H1 (cell line): Measurements from ENCODE around the gene OR5B2. TPM values are rescaled to one million over a fixed set of nuclear protein-coding genes. Genes with fewer than 3 reads are reported as not detected.

ENCODE experiments used
- CTCF ChIA-PET: fragments of 300-600 bp; sonication (Branson Sonifier 250); formaldehyde crosslinking; loops from one replicate; lab custom pipeline; 2021; ENCODE audit not compliant: partially characterized antibody; lab: Charles Lee
- POLR2A ChIA-PET: fragments of 300-600 bp; sonication (Branson Sonifier 250); formaldehyde crosslinking; loops from one replicate; lab custom pipeline; 2021; ENCODE audit warnings: inconsistent platforms; ENCODE audit not compliant: partially characterized antibody; lab: Charles Lee
- DNase-seq, 2 experiments: peaks; one replicate each; pipeline versions ENCODE4 v3.0.0 to v3.0.0-alpha.2; 2010 to 2022; ENCODE audit warnings: low spot score in 2 of 2, low read depth in 1 of 2, mixed read lengths in 1 of 2
- FAIRE-seq: peaks from 2 replicates; lab custom pipeline; 2011; peaks lifted over from hg19 to GRCh38; lab: Jason Lieb, UNC
- H2AFZ ChIP-seq: 2 replicates; pipeline ENCODE4 v1.8.1; 2012; ENCODE audit warnings: low read length, inconsistent platforms
- H2AK5ac ChIP-seq: 2 replicates; pipeline ENCODE4 v1.6.1; 2013; ENCODE audit warnings: low read depth, low read length
- H2BK120ac ChIP-seq: replicated peaks from 2 replicates; pipeline ENCODE3; 2013; ENCODE audit warnings: low read depth, low read length, inconsistent platforms
- H2BK12ac ChIP-seq: 2 replicates; pipeline ENCODE4 v1.6.1; 2013; ENCODE audit warnings: low read depth, low read length
- H2BK15ac ChIP-seq: 2 replicates; pipeline ENCODE4 v1.6.1; 2013; ENCODE audit warnings: low read length
- H2BK20ac ChIP-seq: 2 replicates; pipeline ENCODE4 v1.6.1; 2013; ENCODE audit warnings: low read length
- H2BK5ac ChIP-seq: 2 replicates; pipeline ENCODE4 v1.6.1; 2013; ENCODE audit warnings: low read depth, low read length
- H3K14ac ChIP-seq: 2 replicates; pipeline ENCODE4 v1.6.1; 2013; ENCODE audit warnings: inconsistent platforms; ENCODE audit not compliant: insufficient read length
- H3K18ac ChIP-seq: 2 replicates; pipeline ENCODE4 v1.6.1; 2013; ENCODE audit warnings: low read length; ENCODE audit errors: extremely low read depth
- H3K23ac ChIP-seq: 2 replicates; pipeline ENCODE4 v1.6.1; 2013; ENCODE audit warnings: inconsistent platforms; ENCODE audit not compliant: insufficient read length
- H3K23me2 ChIP-seq: 2 replicates; pipeline ENCODE4 v1.6.1; 2013; ENCODE audit warnings: low read depth, low read length
- H3K27ac ChIP-seq: 2 replicates; pipeline ENCODE4 v1.6.1; 2011; ENCODE audit warnings: low read depth, low read length, inconsistent platforms
- H3K27me3 ChIP-seq, 4 experiments: replicated peaks in 1 of 4; 1 replicate in 1 of 4; 2 replicates in 3 of 4; pipeline versions ENCODE4 v1.6.1 to v1.8.1; 2011 to 2013; ENCODE audit warnings: low read length in 3 of 4, mild to moderate bottlenecking in 3 of 4, inconsistent platforms in 2 of 4, mixed read lengths in 2 of 4, moderate library complexity in 1 of 4; ENCODE audit not compliant: control insufficient read depth in 3 of 4, insufficient read depth in 3 of 4; ENCODE audit errors: extremely low read depth in 1 of 4
- H3K36me3 ChIP-seq, 4 experiments: 2 replicates each; pipeline versions ENCODE4 v1.6.1 to v1.8.1; 2011 to 2013; ENCODE audit warnings: mild to moderate bottlenecking in 4 of 4, low read length in 3 of 4, moderate library complexity in 2 of 4, control low read depth in 1 of 4, inconsistent platforms in 1 of 4; ENCODE audit not compliant: insufficient read depth in 4 of 4, control insufficient read depth in 2 of 4
- H3K4ac ChIP-seq: replicated peaks from 2 replicates; pipeline ENCODE3; 2013; ENCODE audit warnings: low read length, low read depth, mixed read lengths, inconsistent platforms; ENCODE audit not compliant: insufficient read length
- H3K4me1 ChIP-seq, 4 experiments: replicated peaks in 1 of 4; 1 replicate in 1 of 4; 2 replicates in 3 of 4; pipeline versions ENCODE4 v1.6.1 to v1.8.1; 2011 to 2013; ENCODE audit warnings: low read length in 3 of 4, inconsistent platforms in 2 of 4, mixed read lengths in 1 of 4; ENCODE audit not compliant: insufficient read depth in 4 of 4, control insufficient read depth in 3 of 4
- H3K4me2 ChIP-seq, 2 experiments: 2 replicates each; pipeline versions ENCODE4 v1.6.1 to v1.8.1; 2011 to 2013; ENCODE audit warnings: low read depth in 2 of 2, low read length in 2 of 2, control low read depth in 1 of 2, inconsistent platforms in 1 of 2, mild to moderate bottlenecking in 1 of 2; ENCODE audit not compliant: insufficient read depth in 1 of 2
- H3K4me3 ChIP-seq, 4 experiments: fragments of 200-600, 300-600 bp in 1 of 4; sonication (generic), shearing (Covaris generic), sonication (Bioruptor Twin) in 1 of 4; 2 replicates each; pipeline versions ENCODE4 v1.5.1 to v1.8.1; 2011 to 2016; ENCODE audit warnings: low read length in 4 of 4, low read depth in 3 of 4, control low read depth in 2 of 4, inconsistent platforms in 2 of 4, mild to moderate bottlenecking in 2 of 4, mixed read lengths in 1 of 4, moderate library complexity in 1 of 4; ENCODE audit not compliant: insufficient read depth in 2 of 4; ENCODE audit errors: extremely low read depth in 1 of 4
- H3K56ac ChIP-seq: replicated peaks from 2 replicates; pipeline ENCODE3; 2013; ENCODE audit warnings: low read depth, mild to moderate bottlenecking, mixed read lengths, low read length, inconsistent platforms; ENCODE audit not compliant: insufficient read length
- H3K79me1 ChIP-seq: 2 replicates; pipeline ENCODE4 v1.6.1; 2013; ENCODE audit warnings: low read depth, low read length, control low read depth
- H3K79me2 ChIP-seq, 2 experiments: 2 replicates each; pipeline versions ENCODE4 v1.6.1 to v1.8.1; 2012 to 2013; ENCODE audit warnings: low read length in 2 of 2, mild to moderate bottlenecking in 2 of 2, inconsistent platforms in 1 of 2; ENCODE audit not compliant: insufficient read depth in 2 of 2, control insufficient read depth in 1 of 2
- H3K9ac ChIP-seq, 4 experiments: replicated peaks in 1 of 4; 1 replicate in 1 of 4; 2 replicates in 3 of 4; pipeline versions ENCODE4 v1.6.1 to v1.8.1; 2011 to 2013; ENCODE audit warnings: low read depth in 3 of 4, low read length in 3 of 4, control low read depth in 2 of 4, mild to moderate bottlenecking in 2 of 4, moderate library complexity in 2 of 4, inconsistent platforms in 1 of 4; ENCODE audit errors: extremely low read depth in 1 of 4
- H3K9me3 ChIP-seq, 2 experiments: 2 replicates each; pipeline versions ENCODE4 v1.6.1 to v1.8.1; 2012 to 2013; ENCODE audit warnings: mild to moderate bottlenecking in 2 of 2, moderate library complexity in 2 of 2, control low read depth in 1 of 2, inconsistent platforms in 1 of 2, low read depth in 1 of 2, low read length in 1 of 2, mixed read lengths in 1 of 2; ENCODE audit not compliant: insufficient read depth in 2 of 2
- H4K20me1 ChIP-seq, 2 experiments: replicated peaks in 1 of 2; 2 replicates each; pipeline versions ENCODE3 to v1.8.1; 2011 to 2013; ENCODE audit warnings: inconsistent platforms in 2 of 2, low read length in 2 of 2, mild to moderate bottlenecking in 1 of 2; ENCODE audit not compliant: insufficient read depth in 2 of 2, control insufficient read depth in 1 of 2
- H4K5ac ChIP-seq: 2 replicates; pipeline ENCODE4 v1.6.1; 2013; ENCODE audit warnings: low read length, low read depth, mixed read lengths, inconsistent platforms; ENCODE audit not compliant: insufficient read length
- H4K8ac ChIP-seq: 2 replicates; pipeline ENCODE4 v1.8.0; 2013; ENCODE audit warnings: mild to moderate bottlenecking, moderate library complexity, low read length, inconsistent platforms; ENCODE audit not compliant: insufficient read depth; ENCODE audit errors: extremely low read depth
- H4K91ac ChIP-seq: replicated peaks from 2 replicates; pipeline ENCODE3; 2013; ENCODE audit warnings: low read length, mixed read lengths, inconsistent platforms; ENCODE audit not compliant: insufficient read length
- FOSL1 ChIP-seq: IDR thresholded peaks from 2 replicates; pipeline ENCODE4 v1.6.1; 2011; ENCODE audit warnings: mild to moderate bottlenecking, low read depth, low read length, moderate library complexity; ENCODE audit not compliant: insufficient read depth
- GABPA ChIP-seq: IDR thresholded peaks from 2 replicates; pipeline ENCODE4 v1.6.1; 2011; ENCODE audit warnings: mild to moderate bottlenecking, low read length, moderate library complexity, borderline replicate concordance; ENCODE audit not compliant: insufficient read depth
- HDAC2 ChIP-seq, 2 experiments: fragments of 300-600 bp in 1 of 2; sonication (generic) in 1 of 2; IDR thresholded peaks; 2 replicates each; pipeline ENCODE4 v1.6.1; 2011 to 2012; ENCODE audit warnings: low read depth in 2 of 2, low read length in 2 of 2, mild to moderate bottlenecking in 2 of 2, moderate library complexity in 2 of 2, borderline replicate concordance in 1 of 2, inconsistent platforms in 1 of 2
- JUN ChIP-seq: IDR thresholded peaks from 2 replicates; pipeline ENCODE4 v1.6.1; 2011; ENCODE audit warnings: low read depth, mild to moderate bottlenecking, improper control_type of control experiment, low read length
- JUND ChIP-seq: IDR thresholded peaks from 2 replicates; pipeline ENCODE4 v1.6.1; 2011; ENCODE audit warnings: mild to moderate bottlenecking, improper control_type of control experiment, low read length
- KDM5A ChIP-seq: fragments of 200-600 bp; IDR thresholded peaks from 2 replicates; pipeline ENCODE4 v1.7.1; 2012; ENCODE audit warnings: mild to moderate bottlenecking, low read length, inconsistent platforms, mixed read lengths
- POLR2A ChIP-seq, 2 experiments: IDR thresholded peaks; 1 replicate in 1 of 2; 2 replicates in 1 of 2; pipeline ENCODE4 v1.6.1; 2011; ENCODE audit warnings: low read depth in 2 of 2, low read length in 2 of 2, mild to moderate bottlenecking in 2 of 2; ENCODE audit errors: control extremely low read depth in 1 of 2
- RFX5 ChIP-seq: IDR thresholded peaks from 2 replicates; pipeline ENCODE4 v1.6.1; 2011; ENCODE audit warnings: low read depth, low read length, improper control_type of control experiment, borderline replicate concordance
- SAP30 ChIP-seq: fragments of 300-600 bp; sonication (generic); IDR thresholded peaks from 2 replicates; pipeline ENCODE4 v1.7.1; 2012; ENCODE audit warnings: low read length, moderate library complexity, mild to moderate bottlenecking, inconsistent platforms; ENCODE audit not compliant: insufficient read depth, insufficient replicate concordance
- SP4 ChIP-seq: IDR thresholded peaks from 2 replicates; pipeline ENCODE4 v1.6.1; 2012; ENCODE audit warnings: low read length, inconsistent platforms
- SUZ12 ChIP-seq: fragments of 200-600 bp; sonication (generic); IDR thresholded peaks from 2 replicates; pipeline ENCODE4 v1.6.1; 2012; ENCODE audit warnings: mild to moderate bottlenecking, inconsistent platforms, low read length, moderate library complexity, mixed read lengths
- WGBS, 2 experiments: shearing (Covaris generic) in 1 of 2; methylation state at CpG; one replicate each; pipeline versions ENCODE4 v1.1.6 to v1.1.7; 2013 to 2015; ENCODE audit warnings: low lambda C conversion rate in 2 of 2, mixed read lengths in 2 of 2, inconsistent platforms in 1 of 2, low coverage in 1 of 2, missing lambda C conversion rate in 1 of 2; ENCODE audit not compliant: insufficient replicate concordance in 2 of 2, insufficient coverage in 1 of 2, insufficient read length in 1 of 2; ENCODE audit errors: extremely low coverage in 1 of 2, missing lambda C conversion rate in 1 of 2; 5-methylcytosine and 5-hydroxymethylcytosine counted together
- long read RNA-seq, 2 experiments: library from RNA in 1 of 2; library from capped mRNA in 1 of 2; stranded (forward); transcript quantifications; one replicate each; pipeline ENCODE4 v2.0.0, GENCODE V29; 2021; ENCODE audit warnings: inconsistent platforms in 1 of 2
- polyA minus RNA-seq, 3 experiments: library from RNA; depleted of rRNA, polyadenylated mRNA; stranded (reverse); fragments of >200 nt; gene quantifications; 1 replicate in 2 of 3; 2 replicates in 1 of 3; pipeline ENCODE4 v1.2.3, GENCODE V29; 2011
- polyA plus RNA-seq, 7 experiments: library from polyadenylated mRNA; depleted of rRNA in 3 of 7; stranded (reverse) in 5 of 7; unstranded in 2 of 7; fragments of >200 nt in 5 of 7; fragments of 200-250 nt in 2 of 7; gene quantifications; 1 replicate in 5 of 7; 2 replicates in 1 of 7; 4 replicates in 1 of 7; pipeline versions ENCODE4 v1.2.1 to v1.2.3, GENCODE V29; 2011 to 2013; ENCODE audit warnings: missing spikeins in 2 of 7, mixed read lengths in 2 of 7
- total RNA-seq: library from RNA; stranded (reverse); fragmentation: NEBNext Ultra II Directional; extraction: Animal tissue kit (Norgen Biotek cat#: 25700); gene quantifications from 2 replicates; pipeline ENCODE4 v1.2.1, GENCODE V29; 2021
- TF ChIP-seq, protein P1 (sequence below): IDR thresholded peaks from 2 replicates; pipeline ENCODE4 v1.6.1; 2012; ENCODE audit warnings: inconsistent platforms

The OR5B2 gene
- total RNA-seq (not detected in 2 replicates), polyA plus RNA-seq (2011; rRNA removed) (0.06 TPM in 2 replicates), polyA minus RNA-seq (2011; rRNA and poly(A)+ RNA removed) (0.06 TPM in 1 of 2 replicates, not detected in the other)
- not detected for polyA plus RNA-seq (2011; cell fraction: cytosol; rRNA removed)
- 0.14 TPM for polyA plus RNA-seq (2011; cell fraction: nucleus; rRNA removed)
- polyA plus RNA-seq (2012, experiment 1 of 2): not detected in 4 replicates
- not detected for polyA plus RNA-seq (2012, experiment 2 of 2)
- not detected for polyA plus RNA-seq (2013, experiment 1 of 2)
- polyA plus RNA-seq (2013, experiment 2 of 2): not detected
- not detected for polyA minus RNA-seq (2011; cell fraction: cytosol; rRNA and poly(A)+ RNA removed)
- not detected for polyA minus RNA-seq (2011; cell fraction: nucleus; rRNA and poly(A)+ RNA removed)
- long read RNA-seq, experiment 1: 0 reads
- long read RNA-seq, experiment 2: 0 reads

DNA sequence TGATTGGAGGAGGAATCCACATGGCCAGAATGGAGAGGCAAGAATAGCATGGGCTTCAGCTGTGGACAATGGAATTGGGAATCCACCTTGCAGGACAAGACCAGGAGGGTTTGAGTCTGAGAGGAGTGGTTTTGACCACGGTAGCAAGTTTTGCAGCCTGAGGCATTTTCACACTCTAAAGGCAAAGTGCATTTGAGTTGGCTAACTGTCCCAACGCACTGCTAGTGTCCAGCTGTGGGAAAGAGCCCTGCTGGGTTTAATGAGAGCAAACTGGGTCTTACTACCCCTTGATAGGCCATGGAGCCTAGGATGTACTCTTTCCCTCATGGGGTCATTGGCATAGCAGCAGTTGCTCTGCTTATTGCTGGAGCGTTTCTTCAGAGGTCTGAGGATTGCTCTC is at the start of gene OR5B2:
OR5B2 (minus strand) TSS at position 101 of the 400 bp plus-strand sequence. CDS start 4,860 bp downstream, outside the sequence.
- H3K27ac ChIP-seq: no peak within 1 kb of the TSS
- no peak within 1 kb of the TSS for H2BK5ac ChIP-seq
- no peak within 1 kb of the TSS for H4K5ac ChIP-seq
- no peak within 1 kb of the TSS for H4K8ac ChIP-seq
- H3K4me3 ChIP-seq: no peak within 1 kb of the TSS
- no peak within 1 kb of the TSS for H3K18ac ChIP-seq
- no peak within 1 kb of the TSS for H3K23ac ChIP-seq
- H4K91ac ChIP-seq: no peak within 1 kb of the TSS
- 0 out of 7 replicates have a peak, but pooled peaks cover 0 to 5% (median 1%) of the 10 kb centered on the region in 4 experiments for H3K4me1 ChIP-seq
- H3K4ac ChIP-seq: no peak within 1 kb of the TSS
- no peak within 1 kb of the TSS for H3K56ac ChIP-seq
- H3K79me1 ChIP-seq: no peaks in the 10 kb centered on the region
- H3K14ac ChIP-seq: no peak within 1 kb of the TSS
- H3K23me2 ChIP-seq: no peaks in the 10 kb centered on the region
- no peak within 1 kb of the TSS for H2BK120ac ChIP-seq
- FAIRE-seq: no peak
- 76% methylated on average over 3 of the region's 3 CpGs; no CpG with 5 or more reads in 1 of the 2 experiments for WGBS, 2 experiments
- no peaks in the 10 kb centered on the region for H3K79me2 ChIP-seq
- peaks cover 0 to 12% of the 10 kb centered on the region in 2 experiments; a peak in 1 of 4 replicates for H3K9me3 ChIP-seq
- no peak for DNase-seq
- H2AFZ ChIP-seq: no peak within 1 kb of the TSS
- no peaks in the 10 kb centered on the region for H3K36me3 ChIP-seq
- ChIA-PET CTCF (interaction anchor here (0.7 kb wide), 1 partner anchor 602 kb away, joined by 3 read pairs; no protein-coding TSS in a partner anchor), POLR2A (no interaction called here)
- H2AK5ac ChIP-seq: no peak within 1 kb of the TSS
- no peak within 1 kb of the TSS for H2BK15ac ChIP-seq
- no peak within 1 kb of the TSS for H2BK20ac ChIP-seq
- H3K4me2 ChIP-seq: no peak within 1 kb of the TSS
- no peaks in the 10 kb centered on the region for H3K27me3 ChIP-seq
- no peak for TF ChIP-seq RFX5
- TF ChIP-seq GABPA: no peak
- no peak for TF ChIP-seq SAP30
- TF ChIP-seq JUN: no peak
- no peak for TF ChIP-seq KDM5A
- no peak for TF ChIP-seq SUZ12
- TF ChIP-seq, protein P1, sequence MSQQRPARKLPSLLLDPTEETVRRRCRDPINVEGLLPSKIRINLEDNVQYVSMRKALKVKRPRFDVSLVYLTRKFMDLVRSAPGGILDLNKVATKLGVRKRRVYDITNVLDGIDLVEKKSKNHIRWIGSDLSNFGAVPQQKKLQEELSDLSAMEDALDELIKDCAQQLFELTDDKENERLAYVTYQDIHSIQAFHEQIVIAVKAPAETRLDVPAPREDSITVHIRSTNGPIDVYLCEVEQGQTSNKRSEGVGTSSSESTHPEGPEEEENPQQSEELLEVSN: no peak
- TF ChIP-seq HDAC2 (IDR thresholded peaks at IDR 0.05; ENCODE audit: borderline replicate concordance in 1 of 2, low read depth in 2 of 2, low read length in 2 of 2): no peak
- TF ChIP-seq POLR2A (IDR thresholded peaks at IDR 0.05; ENCODE audit: control extremely low read depth in 1 of 2, low read depth in 2 of 2, low read length in 2 of 2): no peak
- TF ChIP-seq FOSL1: no peak
- TF ChIP-seq JUND: no peak
- TF ChIP-seq SP4: no peak
- TF ChIP-seq, all 59 proteins: peak for 0
- H4K20me1 ChIP-seq: no peaks in the 10 kb centered on the region
- H2BK12ac ChIP-seq: no peak within 1 kb of the TSS; the same call in 1 of the 2 replicates
- no peak within 1 kb of the TSS for H3K9ac ChIP-seq
